HepG2 (cell line): Measurements from ENCODE around the gene RNU6-1. TPM values are rescaled to one million over a fixed set of nuclear protein-coding genes. Genes with fewer than 3 reads are reported as not detected.
A peak's percentile ranks its signal among the peaks of the same experiment; 100 is the strongest.

ENCODE experiments used
- AHR ChIP-seq: IDR thresholded peaks from 2 replicates; pipeline ENCODE4 v1.6.1; 2018; ENCODE audit warnings: missing genetic modification reagents, missing compliant biosample characterization
- BORCS8-MEF2B ChIP-seq: sonication (generic); formaldehyde crosslinking; IDR thresholded peaks from 2 replicates; pipeline ENCODE4 v1.8.0; 2022; ENCODE audit warnings: mild to moderate bottlenecking, missing genetic modification reagents
- HDAC6 ChIP-seq: fragments of 200-600 bp; sonication (generic); IDR thresholded peaks from 2 replicates; pipeline ENCODE4 v1.7.0; 2017; ENCODE audit warnings: mild to moderate bottlenecking, antibody characterized with exemption, low read length, low read depth
- HNRNPK ChIP-seq: fragments of 200-400 bp; formaldehyde crosslinking; IDR thresholded peaks from 2 replicates; pipeline ENCODE4 v1.6.1; 2018; ENCODE audit warnings: low read length, low read depth, moderate library complexity, mild to moderate bottlenecking; ENCODE audit not compliant: poor library complexity, severe bottlenecking
- HOXA9 ChIP-seq: sonication (generic); formaldehyde crosslinking; IDR thresholded peaks from 2 replicates; pipeline ENCODE4 v1.8.1; 2022; ENCODE audit warnings: missing genetic modification reagents, mild to moderate bottlenecking, moderate library complexity, borderline replicate concordance
- JUNB ChIP-seq: sonication (generic); formaldehyde crosslinking; IDR thresholded peaks from 2 replicates; pipeline ENCODE4 v1.8.0; 2022; ENCODE audit warnings: missing genetic modification reagents, mild to moderate bottlenecking, borderline replicate concordance
- MEF2D ChIP-seq: sonication (generic); formaldehyde crosslinking; IDR thresholded peaks from 2 replicates; pipeline ENCODE4 v1.5.1; 2020; ENCODE audit warnings: mild to moderate bottlenecking, missing genetic modification reagents
- NFIB ChIP-seq: sonication (generic); formaldehyde crosslinking; IDR thresholded peaks from 2 replicates; pipeline ENCODE4 v1.9.0; 2021; ENCODE audit warnings: missing genetic modification reagents, mild to moderate bottlenecking, borderline replicate concordance
- RCOR2 ChIP-seq: IDR thresholded peaks from 2 replicates; pipeline ENCODE4 v1.6.1; 2016; ENCODE audit warnings: missing biosample characterization, missing genetic modification reagents
- REPIN1 ChIP-seq: sonication (generic); formaldehyde crosslinking; IDR thresholded peaks from 2 replicates; pipeline ENCODE4 v1.8.0; 2022; ENCODE audit warnings: missing genetic modification reagents, low read depth, mild to moderate bottlenecking, borderline replicate concordance
- SALL1 ChIP-seq: sonication (generic); formaldehyde crosslinking; IDR thresholded peaks from 2 replicates; pipeline ENCODE4 v1.8.0; 2022; ENCODE audit warnings: mild to moderate bottlenecking, missing genetic modification reagents
- XRCC5 ChIP-seq: fragments of 200-400 bp; formaldehyde crosslinking; optimal IDR thresholded peaks from 2 replicates; pipeline ENCODE3; 2017; ENCODE audit warnings: mild to moderate bottlenecking, low read length
- YEATS4 ChIP-seq: sonication (generic); formaldehyde crosslinking; IDR thresholded peaks from 2 replicates; pipeline ENCODE4 v1.4.0; 2020; ENCODE audit warnings: missing genetic modification reagents, borderline replicate concordance
- ZBTB21 ChIP-seq: sonication (generic); formaldehyde crosslinking; IDR thresholded peaks from 2 replicates; pipeline ENCODE4 v1.4.0; 2020; ENCODE audit warnings: missing genetic modification reagents
- ZBTB7B ChIP-seq: sonication (generic); formaldehyde crosslinking; IDR thresholded peaks from 2 replicates; pipeline ENCODE4 v1.4.0; 2020; ENCODE audit warnings: missing genetic modification reagents
- ZNF383 ChIP-seq: sonication (generic); formaldehyde crosslinking; IDR thresholded peaks from 2 replicates; pipeline ENCODE4 v1.4.0; 2020; ENCODE audit warnings: missing genetic modification reagents, mild to moderate bottlenecking, borderline replicate concordance
- ZNF720 ChIP-seq: sonication (generic); formaldehyde crosslinking; IDR thresholded peaks from 2 replicates; pipeline ENCODE4 v1.4.0; 2020; ENCODE audit warnings: missing genetic modification reagents
- ZNF747 ChIP-seq: sonication (generic); formaldehyde crosslinking; IDR thresholded peaks from 2 replicates; pipeline ENCODE4 v1.8.1; 2023; ENCODE audit warnings: missing genetic modification reagents, mild to moderate bottlenecking, borderline replicate concordance
- polyA plus RNA-seq, 8 experiments: library from polyadenylated mRNA; depleted of rRNA in 3 of 8; stranded (reverse) in 7 of 8; unstranded in 1 of 8; fragments of >200 nt; fragmentation: Illumina TruSeq in 4 of 8; extraction: Trizol in 4 of 8; gene quantifications; 2 replicates each; pipeline versions ENCODE4 v1.2.1 to v1.2.3, GENCODE V29; 2011 to 2016; ENCODE audit warnings: low read depth in 4 of 8, missing spikeins in 1 of 8, mixed read lengths in 1 of 8; ENCODE audit not compliant: insufficient read depth in 1 of 8
- total RNA-seq, 5 experiments: library from RNA; depleted of rRNA; stranded (reverse); fragments of >200 nt; fragmentation: Illumina TruSeq; extraction: Trizol; gene quantifications; 2 replicates each; pipeline ENCODE4 v1.2.3, GENCODE V29; 2016; ENCODE audit warnings: low read depth in 1 of 5
- TF ChIP-seq, protein P1 (sequence below): sonication (generic); formaldehyde crosslinking; IDR thresholded peaks from 2 replicates; pipeline ENCODE4 v1.4.0; 2020; ENCODE audit warnings: mild to moderate bottlenecking, missing genetic modification reagents, borderline replicate concordance
- TF ChIP-seq, protein P2 (sequence below): sonication (generic); formaldehyde crosslinking; IDR thresholded peaks from 2 replicates; pipeline ENCODE4 v1.9.0; 2022; ENCODE audit warnings: missing genetic modification reagents, mild to moderate bottlenecking, borderline replicate concordance
- TF ChIP-seq, protein P3 (sequence below): sonication (generic); formaldehyde crosslinking; IDR thresholded peaks from 2 replicates; pipeline ENCODE4 v1.8.1; 2022; ENCODE audit warnings: mild to moderate bottlenecking, missing genetic modification reagents
- TF ChIP-seq, protein P4 (sequence below): sonication (generic); formaldehyde crosslinking; IDR thresholded peaks from 2 replicates; pipeline ENCODE4 v1.4.0; 2020; ENCODE audit warnings: missing genetic modification reagents

RNU6-1 gene
- total and polyA plus RNA-seq, 2 of the 13 experiments (the other 11 are each of a cell fraction or from before 2014, with no cell fraction given) = under 0.01 TPM; not detected in 1

DNA sequence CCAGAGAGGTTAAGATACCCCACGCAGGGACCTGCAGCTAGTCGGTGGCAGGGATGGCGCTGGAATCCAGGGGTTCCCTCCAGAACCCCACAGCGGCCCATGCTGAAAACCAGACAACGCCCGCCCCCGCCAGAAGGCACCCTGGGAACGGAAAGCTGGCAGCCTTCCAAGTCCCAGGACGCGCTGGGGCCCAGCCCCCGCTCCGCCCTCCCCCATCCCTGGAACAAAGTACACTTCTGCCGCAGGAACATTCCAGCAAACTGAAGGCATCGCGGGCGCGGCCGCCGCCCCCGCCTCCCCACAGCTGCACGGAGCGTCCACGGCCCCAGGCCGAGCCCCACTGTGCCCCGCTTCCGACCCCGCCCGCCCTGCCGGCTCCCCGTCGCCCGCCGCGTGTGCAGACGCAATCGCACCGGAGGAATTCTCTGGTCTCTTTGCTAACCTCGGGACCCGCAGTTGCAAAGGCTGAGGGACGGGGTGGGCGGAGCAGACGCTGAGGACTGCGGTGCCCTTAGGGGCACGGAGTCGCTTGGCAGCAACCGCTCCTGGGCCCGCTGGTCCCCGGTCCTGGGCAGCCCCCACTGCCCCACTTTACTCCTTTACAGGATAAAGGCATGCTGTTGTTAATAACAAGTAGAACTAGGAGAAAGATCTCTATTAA, 44.8 kb upstream of the RNU6-1 start (continued):
- TF ChIP-seq, protein P1, sequence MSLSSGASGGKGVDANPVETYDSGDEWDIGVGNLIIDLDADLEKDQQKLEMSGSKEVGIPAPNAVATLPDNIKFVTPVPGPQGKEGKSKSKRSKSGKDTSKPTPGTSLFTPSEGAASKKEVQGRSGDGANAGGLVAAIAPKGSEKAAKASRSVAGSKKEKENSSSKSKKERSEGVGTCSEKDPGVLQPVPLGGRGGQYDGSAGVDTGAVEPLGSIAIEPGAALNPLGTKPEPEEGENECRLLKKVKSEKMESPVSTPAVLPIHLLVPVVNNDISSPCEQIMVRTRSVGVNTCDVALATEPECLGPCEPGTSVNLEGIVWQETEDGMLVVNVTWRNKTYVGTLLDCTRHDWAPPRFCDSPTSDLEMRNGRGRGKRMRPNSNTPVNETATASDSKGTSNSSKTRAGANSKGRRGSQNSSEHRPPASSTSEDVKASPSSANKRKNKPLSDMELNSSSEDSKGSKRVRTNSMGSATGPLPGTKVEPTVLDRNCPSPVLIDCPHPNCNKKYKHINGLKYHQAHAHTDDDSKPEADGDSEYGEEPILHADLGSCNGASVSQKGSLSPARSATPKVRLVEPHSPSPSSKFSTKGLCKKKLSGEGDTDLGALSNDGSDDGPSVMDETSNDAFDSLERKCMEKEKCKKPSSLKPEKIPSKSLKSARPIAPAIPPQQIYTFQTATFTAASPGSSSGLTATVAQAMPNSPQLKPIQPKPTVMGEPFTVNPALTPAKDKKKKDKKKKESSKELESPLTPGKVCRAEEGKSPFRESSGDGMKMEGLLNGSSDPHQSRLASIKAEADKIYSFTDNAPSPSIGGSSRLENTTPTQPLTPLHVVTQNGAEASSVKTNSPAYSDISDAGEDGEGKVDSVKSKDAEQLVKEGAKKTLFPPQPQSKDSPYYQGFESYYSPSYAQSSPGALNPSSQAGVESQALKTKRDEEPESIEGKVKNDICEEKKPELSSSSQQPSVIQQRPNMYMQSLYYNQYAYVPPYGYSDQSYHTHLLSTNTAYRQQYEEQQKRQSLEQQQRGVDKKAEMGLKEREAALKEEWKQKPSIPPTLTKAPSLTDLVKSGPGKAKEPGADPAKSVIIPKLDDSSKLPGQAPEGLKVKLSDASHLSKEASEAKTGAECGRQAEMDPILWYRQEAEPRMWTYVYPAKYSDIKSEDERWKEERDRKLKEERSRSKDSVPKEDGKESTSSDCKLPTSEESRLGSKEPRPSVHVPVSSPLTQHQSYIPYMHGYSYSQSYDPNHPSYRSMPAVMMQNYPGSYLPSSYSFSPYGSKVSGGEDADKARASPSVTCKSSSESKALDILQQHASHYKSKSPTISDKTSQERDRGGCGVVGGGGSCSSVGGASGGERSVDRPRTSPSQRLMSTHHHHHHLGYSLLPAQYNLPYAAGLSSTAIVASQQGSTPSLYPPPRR = peak; percentile 87
- TF ChIP-seq HDAC6 = no peak
- TF ChIP-seq, protein P2, sequence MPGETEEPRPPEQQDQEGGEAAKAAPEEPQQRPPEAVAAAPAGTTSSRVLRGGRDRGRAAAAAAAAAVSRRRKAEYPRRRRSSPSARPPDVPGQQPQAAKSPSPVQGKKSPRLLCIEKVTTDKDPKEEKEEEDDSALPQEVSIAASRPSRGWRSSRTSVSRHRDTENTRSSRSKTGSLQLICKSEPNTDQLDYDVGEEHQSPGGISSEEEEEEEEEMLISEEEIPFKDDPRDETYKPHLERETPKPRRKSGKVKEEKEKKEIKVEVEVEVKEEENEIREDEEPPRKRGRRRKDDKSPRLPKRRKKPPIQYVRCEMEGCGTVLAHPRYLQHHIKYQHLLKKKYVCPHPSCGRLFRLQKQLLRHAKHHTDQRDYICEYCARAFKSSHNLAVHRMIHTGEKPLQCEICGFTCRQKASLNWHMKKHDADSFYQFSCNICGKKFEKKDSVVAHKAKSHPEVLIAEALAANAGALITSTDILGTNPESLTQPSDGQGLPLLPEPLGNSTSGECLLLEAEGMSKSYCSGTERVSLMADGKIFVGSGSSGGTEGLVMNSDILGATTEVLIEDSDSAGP = peak; percentile 87
- TF ChIP-seq ZNF747 = peak; percentile 89
- no peak for TF ChIP-seq ZNF720 (CRISPR knock-in tag)
- TF ChIP-seq, protein P3, sequence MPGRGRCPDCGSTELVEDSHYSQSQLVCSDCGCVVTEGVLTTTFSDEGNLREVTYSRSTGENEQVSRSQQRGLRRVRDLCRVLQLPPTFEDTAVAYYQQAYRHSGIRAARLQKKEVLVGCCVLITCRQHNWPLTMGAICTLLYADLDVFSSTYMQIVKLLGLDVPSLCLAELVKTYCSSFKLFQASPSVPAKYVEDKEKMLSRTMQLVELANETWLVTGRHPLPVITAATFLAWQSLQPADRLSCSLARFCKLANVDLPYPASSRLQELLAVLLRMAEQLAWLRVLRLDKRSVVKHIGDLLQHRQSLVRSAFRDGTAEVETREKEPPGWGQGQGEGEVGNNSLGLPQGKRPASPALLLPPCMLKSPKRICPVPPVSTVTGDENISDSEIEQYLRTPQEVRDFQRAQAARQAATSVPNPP (CRISPR knock-in tag) = no peak
- peak; percentile 80 for TF ChIP-seq ZBTB7B (CRISPR knock-in tag)
- TF ChIP-seq HOXA9 (CRISPR knock-in tag) = peak; percentile 68; the same call in 1 of the 2 replicates
- TF ChIP-seq MEF2D (CRISPR knock-in tag) = peak; percentile 42; the same call in 1 of the 2 replicates
- TF ChIP-seq ZNF383 (CRISPR knock-in tag) = no peak
- TF ChIP-seq ZBTB21 (CRISPR knock-in tag) = no peak
- TF ChIP-seq YEATS4 (CRISPR knock-in tag) = peak; percentile 72; the same call in 1 of the 2 replicates
- peak; percentile 97 for TF ChIP-seq SALL1 (CRISPR knock-in tag)
- peak; percentile 91; the same call in 1 of the 2 replicates for TF ChIP-seq NFIB
- TF ChIP-seq BORCS8-MEF2B = peak; percentile 75
- TF ChIP-seq, protein P4, sequence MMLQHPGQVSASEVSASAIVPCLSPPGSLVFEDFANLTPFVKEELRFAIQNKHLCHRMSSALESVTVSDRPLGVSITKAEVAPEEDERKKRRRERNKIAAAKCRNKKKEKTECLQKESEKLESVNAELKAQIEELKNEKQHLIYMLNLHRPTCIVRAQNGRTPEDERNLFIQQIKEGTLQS (CRISPR knock-in tag) = peak; percentile 55; the same call in 1 of the 2 replicates
- no peak for TF ChIP-seq HNRNPK
- TF ChIP-seq REPIN1 (CRISPR knock-in tag) = peak; percentile 78
- TF ChIP-seq XRCC5 = no peak
- TF ChIP-seq JUNB = 0 out of 2 replicates have a peak, but pooled peaks have one; percentile 41
- TF ChIP-seq RCOR2 = peak; percentile 57; the same call in 1 of the 2 replicates
- peak; percentile 81; the same call in 1 of the 2 replicates for TF ChIP-seq AHR
